ENCODE measurements around the gene LGR6. TPM values are rescaled to one million over a fixed set of nuclear protein-coding genes. Genes with fewer than 3 reads are reported as not detected.

The LGR6 gene
- total and polyA plus RNA-seq, 8 donors, result 0.15 to 3.5 (median 0.58) TPM; not detected in 4

GRCh38 chr1:202182040-202182877, 11.3 kb upstream of the LGR6 start:
- Histone ChIP-seq H3K9me3 (no peaks in the 10 kb centered on the region), H3K36me3 (no peaks in the 10 kb centered on the region), H3K27me3 (peaks cover 0 to 82% (median 0%) of the 10 kb centered on the region in 3 donors), H3K27ac (no peak overlapping the region), H3K4me1 (peaks cover 0 to 9% (median 6%) of the 10 kb centered on the region in 4 donors), H3K4me3 (no peak overlapping the region)
- no peak for DNase-seq
- WGBS, 5 donors, result 84 to 89% (median 86%) methylated on average over 8 of the region's 8 CpGs
- TF ChIP-seq POLR2AphosphoS5 (IDR thresholded peaks at IDR 0.05) (no peak), POLR2A (IDR thresholded peaks at IDR 0.05) (no peak), CTCF (IDR thresholded peaks at IDR 0.05) (no peak), EP300 (IDR thresholded peaks at IDR 0.05) (no peak)
- intact Hi-C loops (cut with DNase I; ENCODE audit: low total_unique reads), result no loop called here

- Histone ChIP-seq H3K27ac (no peak overlapping the region), H3K27me3 (peaks cover 0 to 83% (median 0%) of the 10 kb centered on the region in 3 donors), H3K4me1 (peaks cover 0 to 9% (median 6%) of the 10 kb centered on the region in 4 donors), H3K4me3 (no peak overlapping the region), H3K36me3 (no peaks in the 10 kb centered on the region), H3K9me3 (no peaks in the 10 kb centered on the region)
- intact Hi-C loops (cut with DNase I; ENCODE audit: low total_unique reads), result loop anchor here (5.0 kb wide), 1 partner anchor 132 kb away; no protein-coding TSS in a partner anchor
- WGBS, 5 donors, result 13 to 22% (median 16%) methylated on average over 13 to 19 of the region's 19 CpGs
- TF ChIP-seq CTCF (IDR thresholded peaks at IDR 0.05) (peak in 5 of 7 experiments; percentile 19 to 85 (median 71)), POLR2A (IDR thresholded peaks at IDR 0.05) (no peak)
- DNase-seq, result peak; percentile 87 to 91
These were observed 8.7 kb upstream of the LGR6 start for GRCh38 chr1:202184750-202185460.

GRCh38 chr1:202186327-202186726, 7.3 kb upstream of the LGR6 start:
- WGBS, 5 donors, result 75 to 90% (median 82%) methylated on average over 5 to 7 of the region's 7 CpGs
- peaks cover 0 to 75% (median 0%) of the 10 kb centered on the region in 3 donors for H3K27me3 ChIP-seq
- intact Hi-C loops (cut with DNase I; ENCODE audit: low total_unique reads), result loop anchor here (5.0 kb wide), 1 partner anchor 131 kb away; no protein-coding TSS in a partner anchor
- TF ChIP-seq POLR2AphosphoS5 (IDR thresholded peaks at IDR 0.05) (no peak), CTCF (IDR thresholded peaks at IDR 0.05) (no peak), POLR2A (IDR thresholded peaks at IDR 0.05) (no peak), EP300 (IDR thresholded peaks at IDR 0.05) (no peak)
- H3K4me3 ChIP-seq, result no peak overlapping the region
- no peak for DNase-seq
- no peaks in the 10 kb centered on the region for H3K36me3 ChIP-seq
- H3K9me3 ChIP-seq, result no peaks in the 10 kb centered on the region
- H3K27ac ChIP-seq, result no peak overlapping the region
- H3K4me1 ChIP-seq, result peaks cover 0 to 9% (median 6%) of the 10 kb centered on the region in 4 donors

GRCh38 chr1:202187041-202187671, 6.4 kb upstream of the LGR6 start:
- WGBS, 5 donors, result 37 to 88% (median 53%) methylated on average over 6 to 8 of the region's 8 CpGs
- DNase-seq, result no peak

More at GRCh38 chr1:202187041-202187671, 6.4 kb upstream of the LGR6 start:
- Histone ChIP-seq H3K27me3 (peaks cover 0 to 66% (median 0%) of the 10 kb centered on the region in 3 donors), H3K9me3 (no peaks in the 10 kb centered on the region), H3K36me3 (no peaks in the 10 kb centered on the region), H3K27ac (no peak overlapping the region), H3K4me3 (no peak overlapping the region), H3K4me1 (peaks cover 0 to 9% (median 6%) of the 10 kb centered on the region in 4 donors)
- no peak for TF ChIP-seq POLR2A (IDR thresholded peaks at IDR 0.05)
- TF ChIP-seq CTCF (IDR thresholded peaks at IDR 0.05), result no peak
- intact Hi-C loops (cut with DNase I; ENCODE audit: low total_unique reads), result loop anchor here (5.0 kb wide), 1 partner anchor 130 kb away; no protein-coding TSS in a partner anchor
